RPMI8226 (cell line): Measurements from ENCODE around the gene CFAP410.
A peak's percentile ranks its signal among the peaks of the same experiment; 100 is the strongest.
"Not testable (repeated sequence)": the region's sequence is repeated elsewhere in the genome, so short reads cannot be mapped to it uniquely, and the experiment has no call there.

Experiments used
- DNase-seq: peaks from one replicate; pipeline ENCODE4 v3.0.0-alpha.2; 2015

Gene CFAP410

GRCh38 chr21:44349847-44350772 is 10.9 kb upstream of the CFAP410 start:
- DNase-seq = no peak

DNA sequence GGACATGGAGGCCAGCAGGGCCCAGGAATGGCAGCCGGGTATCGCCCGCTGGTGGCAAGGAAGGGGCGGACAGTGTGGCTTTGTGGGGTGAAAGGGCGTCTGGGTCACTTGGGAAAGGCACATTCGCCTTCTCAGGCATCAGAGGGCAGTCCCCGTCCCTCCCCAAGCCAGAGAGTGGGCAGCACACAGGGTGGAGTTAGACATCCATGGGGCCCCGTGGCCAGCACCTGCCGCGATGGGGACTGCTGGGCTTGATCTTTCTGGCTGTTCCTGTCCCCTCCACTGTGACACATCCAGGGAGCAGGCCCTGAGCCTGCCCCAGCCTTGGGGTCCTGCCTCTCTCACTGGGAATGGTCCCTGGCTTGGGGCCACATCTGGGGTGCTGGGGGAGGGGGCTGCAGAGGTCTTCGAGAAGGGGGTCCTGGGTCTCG is 10.2 kb upstream of the CFAP410 start:
- DNase-seq = no peak

DNA sequence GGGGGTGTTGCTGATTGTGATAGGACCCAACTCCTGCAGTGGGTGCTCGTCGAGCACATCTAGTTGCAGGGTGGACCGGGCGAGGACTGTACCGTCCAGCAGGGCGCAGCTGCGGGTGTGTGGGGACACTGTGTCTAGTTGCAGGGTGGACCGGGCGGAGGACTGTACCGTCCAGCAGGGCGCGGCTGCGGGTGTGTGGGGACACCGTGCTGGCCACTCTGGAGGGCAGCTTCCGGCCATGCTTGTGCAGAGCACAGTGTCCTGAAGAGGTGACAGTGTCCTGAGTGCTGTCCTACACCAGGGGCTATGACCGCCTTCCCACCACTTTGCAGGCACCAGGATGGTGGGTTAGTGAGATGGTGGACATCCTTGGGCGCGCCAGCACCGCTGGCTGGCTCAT is 9.7 kb upstream of the CFAP410 start:
- DNase-seq = no peak

GRCh38 chr21:44347911-44348451 is 8.8 kb upstream of the CFAP410 start:
- peak; percentile 59 for DNase-seq

GRCh38 chr21:44345495-44345894 is 6.3 kb upstream of the CFAP410 start:
- DNase-seq = no peak

DNA sequence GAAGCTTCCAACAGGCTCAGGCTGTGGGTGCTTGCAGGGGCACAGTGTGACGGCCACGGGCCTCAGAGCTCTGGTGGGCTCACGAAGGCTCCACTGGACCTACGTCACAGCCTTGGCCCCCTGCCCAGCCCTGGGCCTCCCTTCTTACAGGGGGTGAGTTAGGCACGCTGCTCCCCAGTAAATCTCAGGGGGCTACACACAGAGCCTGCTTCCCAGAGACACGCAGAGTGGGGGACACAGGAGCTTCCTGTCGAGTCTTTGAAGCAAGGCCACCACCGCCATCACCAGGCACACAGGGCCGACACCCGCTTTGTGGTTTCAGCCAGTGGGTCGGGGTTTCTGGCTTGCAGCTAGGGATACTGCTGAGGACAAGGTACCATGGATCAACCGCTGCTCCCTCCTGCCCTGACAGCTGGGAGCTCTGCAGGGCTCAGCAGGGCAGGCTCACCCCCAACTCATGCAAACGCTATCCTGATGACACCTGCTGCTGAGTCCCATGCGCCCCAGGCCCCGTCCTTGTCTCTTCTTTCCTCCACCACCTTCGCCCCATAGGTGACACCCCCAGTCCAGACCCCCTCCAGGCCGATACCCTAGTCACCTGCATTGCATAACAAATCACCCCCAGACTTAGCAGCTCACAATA is 5.5 kb upstream of the CFAP410 start:
- no peak for DNase-seq

- not testable (repeated sequence) for DNase-seq
Measured at GRCh38 chr21:44342981-44343380, 3.8 kb upstream of the CFAP410 start.

DNA sequence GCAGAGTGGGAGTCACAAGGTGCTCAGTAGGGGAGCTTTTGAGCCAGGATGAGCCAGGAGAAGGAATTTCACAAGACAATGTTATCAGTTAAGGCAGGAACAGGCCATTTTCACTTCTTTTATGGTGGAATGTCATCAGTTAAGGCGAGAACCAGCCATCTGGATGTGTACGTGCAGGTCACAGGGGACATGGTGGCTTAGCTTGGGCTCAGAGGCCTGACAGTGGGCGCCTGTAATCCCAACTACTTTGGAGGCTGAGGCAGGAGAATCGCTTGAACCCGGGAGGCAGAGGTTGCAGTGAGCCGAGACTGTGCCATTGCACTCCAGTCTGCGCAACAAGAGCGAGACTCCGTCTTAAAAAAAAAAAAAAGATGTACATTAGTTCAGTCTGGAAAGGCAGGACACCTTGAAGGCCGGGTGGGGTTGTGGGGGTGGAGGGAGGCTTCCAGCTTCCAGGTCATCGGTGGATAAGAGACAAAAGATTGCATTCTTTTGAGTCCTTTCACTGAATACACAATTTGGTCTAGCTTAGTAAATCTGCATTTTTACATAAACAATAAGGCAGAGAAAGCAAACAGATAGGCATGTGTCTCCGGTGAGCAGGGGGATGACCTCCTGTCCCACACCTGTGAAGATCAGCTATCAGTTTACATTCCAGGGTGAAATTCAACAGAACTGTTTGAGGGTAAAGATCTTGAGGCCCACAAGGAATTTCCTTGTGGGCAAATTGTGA is 2.7 kb upstream of the CFAP410 start:
- not testable (repeated sequence) for DNase-seq

GRCh38 chr21:44337941-44338895 is 972 bp downstream of the CFAP410 start:
- DNase-seq = peak; percentile 39

DNA sequence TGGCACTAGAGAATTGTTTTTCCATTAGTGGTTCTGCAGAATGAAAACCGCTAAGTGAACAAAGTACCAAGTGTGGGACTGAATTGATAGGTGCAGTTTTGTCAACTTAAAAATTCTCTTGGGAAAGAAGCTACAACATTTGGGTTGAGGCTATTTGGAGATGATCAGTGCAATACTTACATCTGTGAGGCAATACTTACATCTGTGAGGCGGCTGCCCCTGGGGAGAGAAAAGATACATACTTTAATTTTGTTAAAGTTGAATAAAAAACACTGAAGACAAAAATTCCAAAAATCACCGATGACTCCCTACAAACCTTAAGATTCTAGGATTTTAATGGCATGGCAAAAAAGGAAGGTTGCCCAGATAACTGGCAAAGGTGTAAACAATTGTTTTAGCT is 1.7 kb downstream of the CFAP410 start:
- DNase-seq = no peak

- DNase-seq = no peak
Measured at GRCh38 chr21:44335266-44336059, 3.7 kb downstream of the CFAP410 start.

- DNase-seq = no peak
Measured at GRCh38 chr21:44334329-44335030, 4.7 kb downstream of the CFAP410 start.

GRCh38 chr21:44333509-44334328 is 5.5 kb downstream of the CFAP410 start:
- no peak for DNase-seq

DNA sequence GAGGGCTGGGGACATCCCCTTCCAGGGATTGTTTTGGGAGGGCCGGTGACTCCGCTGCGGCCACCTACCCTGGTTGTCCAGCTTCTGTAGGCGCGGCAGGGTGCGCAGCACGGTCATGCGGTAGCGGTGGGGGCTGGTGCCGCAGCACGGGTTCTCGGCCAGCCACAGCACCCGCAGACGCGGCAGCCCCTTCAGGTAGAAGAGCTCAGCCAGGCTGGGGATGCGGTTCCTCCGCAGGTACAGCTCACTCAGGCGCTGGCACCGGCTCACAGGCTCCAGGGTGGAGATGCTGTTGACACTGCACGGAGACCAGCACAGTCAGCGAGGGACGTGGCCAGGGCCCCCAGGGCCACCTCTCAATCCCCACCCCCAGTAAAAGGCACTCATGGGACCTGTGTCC is 6.2 kb downstream of the CFAP410 start:
- no peak for DNase-seq

GRCh38 chr21:44332383-44332782 is 6.8 kb downstream of the CFAP410 start:
- DNase-seq = no peak

DNA sequence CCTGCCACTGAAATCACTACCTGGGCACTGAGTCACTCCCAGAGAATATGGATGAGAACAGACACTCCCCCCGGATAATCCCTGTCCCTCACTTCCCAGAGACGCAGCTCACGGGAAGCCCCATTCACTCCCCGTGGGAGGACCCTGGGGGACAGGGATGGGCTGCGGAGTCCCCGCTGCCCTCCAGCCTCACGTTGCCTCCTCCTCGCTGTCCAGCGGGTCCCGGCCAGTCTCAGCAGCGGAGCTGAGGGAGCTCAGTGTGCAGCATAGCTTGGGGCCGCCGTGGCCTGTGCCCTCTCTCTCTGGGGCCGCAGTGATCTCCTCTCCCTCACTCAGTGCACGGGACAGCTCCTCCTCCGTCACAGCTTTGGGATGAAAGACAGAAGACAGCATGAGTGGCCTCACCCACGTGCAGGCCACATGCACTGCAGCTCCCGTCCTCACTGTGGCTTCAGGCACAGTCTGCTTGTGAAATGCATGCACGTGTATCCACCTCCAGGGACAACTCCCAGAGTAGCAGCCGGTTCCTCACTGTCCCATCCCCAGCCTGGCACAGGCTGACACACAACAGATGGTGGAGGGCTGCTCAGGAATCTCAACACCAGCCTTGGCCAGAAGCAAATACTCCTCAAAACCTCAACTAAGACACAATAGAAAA is 7.4 kb downstream of the CFAP410 start:
- DNase-seq = no peak

DNA sequence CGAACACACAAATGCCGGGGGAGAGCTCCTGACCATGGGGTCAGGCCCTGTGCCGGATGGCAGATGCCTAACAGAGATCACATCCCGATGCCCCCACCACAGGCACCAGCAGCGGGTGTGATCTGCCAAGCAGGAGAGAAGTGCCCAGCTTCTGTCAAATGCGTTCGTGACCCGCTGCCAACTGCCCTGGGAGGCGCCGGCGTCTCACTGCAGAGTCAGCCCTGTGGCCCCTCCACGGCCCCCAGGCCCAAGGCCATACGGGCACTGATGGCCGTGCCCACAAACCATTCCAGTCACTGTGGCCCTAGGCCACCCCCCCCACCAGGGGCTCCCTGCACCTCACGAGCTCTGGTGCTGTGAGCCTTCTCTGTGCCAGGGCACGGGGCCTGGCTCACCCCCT is 8.0 kb downstream of the CFAP410 start:
- no peak for DNase-seq

GRCh38 chr21:44330698-44331097 is 8.5 kb downstream of the CFAP410 start:
- no peak for DNase-seq
